ENCODE data around the gene MRPS6.

DNA sequence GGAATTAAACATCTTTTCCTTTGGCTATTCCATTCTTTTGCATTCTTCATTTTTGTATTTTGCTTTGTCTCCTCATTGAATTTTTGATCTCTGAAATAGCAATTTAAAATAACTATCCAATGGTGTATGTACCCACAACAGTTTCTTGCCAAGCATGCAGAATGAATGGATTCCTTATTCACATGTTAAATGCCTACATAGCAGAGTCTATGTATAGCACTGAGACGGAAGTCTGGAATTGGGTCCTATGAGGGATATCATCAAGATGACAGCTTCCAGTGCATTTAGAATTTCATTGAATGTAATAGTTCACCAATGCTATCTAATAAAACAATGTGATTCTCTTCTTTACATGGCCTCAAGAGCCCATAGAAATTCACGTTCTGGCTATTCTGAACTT, 97.5 kb downstream of the MRPS6 start:
- TF ChIP-seq POLR2AphosphoS5 (IDR thresholded peaks at IDR 0.05; ENCODE audit: insufficient read depth in 1 of 2, low read depth in 1 of 2) (no peak), CTCF (IDR thresholded peaks at IDR 0.05) (no peak)

Measured in vagina (tissue), 2 donors.